Rectal smooth muscle tissue (tissue), 1 donor: ENCODE data around the gene NAPSA.
A peak's percentile ranks its signal among the peaks of the same experiment; 100 is the strongest.
"Not testable (repeated sequence)": the region's sequence is repeated elsewhere in the genome, so short reads cannot be mapped to it uniquely, and the experiment has no call there.

Source experiments
- H3K27ac ChIP-seq: one replicate; pipeline ENCODE4 v1.7.0; 2013; ENCODE audit warnings: low read depth, low read length, inconsistent platforms
- H3K27me3 ChIP-seq: one replicate; pipeline ENCODE4 v1.7.0; 2013; ENCODE audit warnings: low read length; ENCODE audit not compliant: control insufficient read depth, insufficient read depth
- H3K36me3 ChIP-seq: one replicate; pipeline ENCODE4 v1.7.0; 2013; ENCODE audit warnings: low read length; ENCODE audit not compliant: control insufficient read depth, insufficient read depth
- H3K4me1 ChIP-seq: one replicate; pipeline ENCODE4 v1.7.0; 2013; ENCODE audit warnings: low read length; ENCODE audit not compliant: control insufficient read depth, insufficient read depth
- H3K4me3 ChIP-seq: one replicate; pipeline ENCODE4 v1.7.0; 2013; ENCODE audit warnings: low read length
- H3K9ac ChIP-seq: one replicate; pipeline ENCODE4 v1.7.0; 2013; ENCODE audit warnings: low read length

The NAPSA gene

GRCh38 chr19:50344661-50345318 is 20.6 kb downstream of the NAPSA start:
- Histone ChIP-seq H3K27me3 (no peaks in the 10 kb centered on the region), H3K36me3 (no peaks in the 10 kb centered on the region), H3K9ac (no peak overlapping the region), H3K4me1 (no peaks in the 10 kb centered on the region), H3K27ac (no peak overlapping the region), H3K4me3 (no peak overlapping the region)

- Histone ChIP-seq H3K4me1 (no peaks in the 10 kb centered on the region), H3K9ac (no peak overlapping the region), H3K27me3 (no peaks in the 10 kb centered on the region), H3K27ac (no peak overlapping the region), H3K4me3 (no peak overlapping the region), H3K36me3 (no peaks in the 10 kb centered on the region)
These were observed 24.3 kb downstream of the NAPSA start for GRCh38 chr19:50341091-50341564.

GRCh38 chr19:50340331-50340730 is 25.1 kb downstream of the NAPSA start:
- H3K9ac ChIP-seq: no peak overlapping the region
- no peak overlapping the region for H3K4me3 ChIP-seq
- H3K36me3 ChIP-seq: no peaks in the 10 kb centered on the region
- no peaks in the 10 kb centered on the region for H3K4me1 ChIP-seq
- no peaks in the 10 kb centered on the region for H3K27me3 ChIP-seq
- no peak overlapping the region for H3K27ac ChIP-seq

- H3K27me3 ChIP-seq, H3K4me3 ChIP-seq, H3K36me3 ChIP-seq: not testable (repeated sequence)
These were observed 28.4 kb downstream of the NAPSA start for GRCh38 chr19:50337031-50337430.

GRCh38 chr19:50334741-50335421 is 30.6 kb downstream of the NAPSA start:
- no peaks in the 10 kb centered on the region for H3K4me1 ChIP-seq
- H3K4me3 ChIP-seq: no peak overlapping the region
- no peak overlapping the region for H3K27ac ChIP-seq
- H3K9ac ChIP-seq: no peak overlapping the region
- H3K36me3 ChIP-seq: no peaks in the 10 kb centered on the region
- peaks cover 11% of the 10 kb centered on the region for H3K27me3 ChIP-seq

More at GRCh38 chr19:50337031-50337430, 28.4 kb downstream of the NAPSA start:
- not testable (repeated sequence) for H3K27ac ChIP-seq, H3K9ac ChIP-seq, H3K4me1 ChIP-seq

GRCh38 chr19:50333737-50334617 is 31.5 kb downstream of the NAPSA start:
- no peaks in the 10 kb centered on the region for H3K36me3 ChIP-seq
- no peak overlapping the region for H3K9ac ChIP-seq
- no peak overlapping the region for H3K27ac ChIP-seq
- peak overlapping the region; percentile 42 for H3K4me3 ChIP-seq
- H3K4me1 ChIP-seq: no peaks in the 10 kb centered on the region
- H3K27me3 ChIP-seq: peaks cover 11% of the 10 kb centered on the region

GRCh38 chr19:50333235-50333736 is 32.2 kb downstream of the NAPSA start:
- Histone ChIP-seq H3K4me1 (no peaks in the 10 kb centered on the region), H3K4me3 (peak overlapping the region; percentile 42), H3K27ac (no peak overlapping the region), H3K27me3 (peaks cover 13% of the 10 kb centered on the region), H3K36me3 (no peaks in the 10 kb centered on the region), H3K9ac (no peak overlapping the region)

GRCh38 chr19:50332244-50333038 is 33.0 kb downstream of the NAPSA start:
- Histone ChIP-seq H3K4me3 (no peak overlapping the region), H3K4me1 (no peaks in the 10 kb centered on the region), H3K27me3 (peaks cover 17% of the 10 kb centered on the region), H3K9ac (no peak overlapping the region), H3K27ac (no peak overlapping the region), H3K36me3 (no peaks in the 10 kb centered on the region)

- Histone ChIP-seq H3K4me1 (no peaks in the 10 kb centered on the region), H3K27ac (no peak overlapping the region), H3K4me3 (no peak overlapping the region), H3K9ac (no peak overlapping the region), H3K36me3 (no peaks in the 10 kb centered on the region), H3K27me3 (peaks cover 22% of the 10 kb centered on the region)
These were observed 33.5 kb downstream of the NAPSA start for GRCh38 chr19:50331994-50332243.

- no peaks in the 10 kb centered on the region for H3K4me1 ChIP-seq
- H3K36me3 ChIP-seq: no peaks in the 10 kb centered on the region
- no peak overlapping the region for H3K4me3 ChIP-seq
- no peak overlapping the region for H3K9ac ChIP-seq
- H3K27me3 ChIP-seq: peaks cover 27% of the 10 kb centered on the region
- H3K27ac ChIP-seq: no peak overlapping the region
These were observed 34.0 kb downstream of the NAPSA start for GRCh38 chr19:50331221-50331993.

GRCh38 chr19:50330365-50331078 is 34.9 kb downstream of the NAPSA start:
- Histone ChIP-seq H3K36me3 (no peaks in the 10 kb centered on the region), H3K4me3 (peak overlapping the region; percentile 35), H3K27me3 (peaks cover 34% of the 10 kb centered on the region), H3K4me1 (no peaks in the 10 kb centered on the region), H3K9ac (no peak overlapping the region), H3K27ac (no peak overlapping the region)
